Stomach (tissue), 9 donors: Measurements from ENCODE around the gene OR56B4. TPM values are rescaled to one million over a fixed set of nuclear protein-coding genes. Genes with fewer than 3 reads are reported as not detected.
"Not testable (repeated sequence)": the region's sequence is repeated elsewhere in the genome, so short reads cannot be mapped to it uniquely, and the experiment has no call there.

Experiments
- DNase-seq, 2 donors: peaks; one replicate each; pipeline versions ENCODE4 v3.0.0 to v3.0.0-alpha.2; 2013 to 2019
- H3K27ac ChIP-seq, 5 donors: fragments of 200-600 bp in 4 of 5; sonication (generic) in 4 of 5; one replicate each; pipeline ENCODE4 v1.5.1; 2013 to 2019; ENCODE audit warnings: mild to moderate bottlenecking in 1 of 5, moderate library complexity in 1 of 5
- H3K27me3 ChIP-seq, 3 donors: fragments of 200-600 bp; sonication (generic); one replicate each; pipeline ENCODE4 v1.5.1; 2017 to 2019; ENCODE audit warnings: mixed run types in 1 of 3
- H3K36me3 ChIP-seq, 4 donors: fragments of 200-600 bp; sonication (generic); 1 replicate in 3 of 4; 2 replicates in 1 of 4; pipeline ENCODE4 v1.5.1; 2016 to 2019
- H3K4me1 ChIP-seq, 4 donors: fragments of 200-600 bp; sonication (generic); one replicate each; pipeline ENCODE4 v1.5.1; 2016 to 2019
- H3K4me3 ChIP-seq, 4 donors: fragments of 200-600 bp; sonication (generic) in 3 of 4; one replicate each; pipeline ENCODE4 v1.5.1; 2016 to 2019; ENCODE audit warnings: mild to moderate bottlenecking in 1 of 4
- H3K9me3 ChIP-seq, 4 donors: fragments of 200-600 bp; sonication (generic); one replicate each; pipeline ENCODE4 v1.5.1; 2016 to 2019
- CTCF ChIP-seq, 7 experiments: fragments of 450-650 bp in 4 of 7; fragments of 200-600 bp in 3 of 7; sonication (generic) in 3 of 7; IDR thresholded peaks; one replicate each; pipeline ENCODE4 v1.5.1; 2016 to 2019; ENCODE audit warnings: antibody characterized with exemption in 7 of 7, control low read depth in 2 of 7, mild to moderate bottlenecking in 1 of 7
- EP300 ChIP-seq: sonication (generic); formaldehyde crosslinking; IDR thresholded peaks from one replicate; pipeline ENCODE4 v1.6.1; 2017; ENCODE audit warnings: antibody characterized with exemption
- POLR2A ChIP-seq, 4 donors: fragments of 450-650 bp; IDR thresholded peaks; one replicate each; pipeline ENCODE4 v1.6.1; 2016; ENCODE audit warnings: antibody characterized with exemption in 4 of 4, control low read depth in 2 of 4, mild to moderate bottlenecking in 1 of 4, moderate library complexity in 1 of 4
- POLR2AphosphoS5 ChIP-seq, 3 donors: sonication (generic); formaldehyde crosslinking; IDR thresholded peaks; one replicate each; pipeline ENCODE4 v1.6.1; 2016; ENCODE audit warnings: antibody characterized with exemption in 3 of 3
- WGBS, 5 donors: extraction: QIAGEN DNeasy Blood & Tissue Kit in 3 of 5; methylation state at CpG; one replicate each; pipeline versions ENCODE4 v1.1.5 to v1.1.7; 2013 to 2018; 5-methylcytosine and 5-hydroxymethylcytosine counted together
- intact Hi-C: fragments of 100-400 bp; cut with DNase I; formaldehyde crosslinking; loops from one replicate; pipeline ENCODE4 v1.15.1; 2023; ENCODE audit warnings: low total_unique reads
- polyA plus RNA-seq, 3 donors: library from polyadenylated mRNA; stranded (reverse); fragments of 200-250 nt; gene quantifications; one replicate each; pipeline ENCODE4 v1.2.3, GENCODE V29; 2013
- total RNA-seq, 5 donors: library from RNA; depleted of rRNA; stranded (reverse); fragments of >200 nt; gene quantifications; one replicate each; pipeline versions ENCODE4 v1.1.0 to v1.2.3, GENCODE V29; 2014 to 2016
- donor health status: healthy with polysubstance abuse.
- donor health status: Bipolar disorder and iron deficiency.
- donor health status: healthy.

The OR56B4 gene
- total and polyA plus RNA-seq, 8 donors = 0.61 TPM; not detected in 7

- no peak for DNase-seq
- H3K27me3 ChIP-seq = no peaks in the 10 kb centered on the region
- H3K36me3 ChIP-seq = no peaks in the 10 kb centered on the region
- H3K27ac ChIP-seq = no peak overlapping the region
- WGBS, 5 donors = 47 to 53% (median 49%) methylated on average over 4 of the region's 4 CpGs
- no peak for TF ChIP-seq POLR2AphosphoS5 (IDR thresholded peaks at IDR 0.05)
- no peak for TF ChIP-seq POLR2A (IDR thresholded peaks at IDR 0.05)
- no peak for TF ChIP-seq CTCF (IDR thresholded peaks at IDR 0.05)
- no peak for TF ChIP-seq EP300
- H3K4me3 ChIP-seq = no peak overlapping the region
- no peaks in the 10 kb centered on the region for H3K9me3 ChIP-seq
- H3K4me1 ChIP-seq = no peaks in the 10 kb centered on the region
- intact Hi-C loops = no loop called here
These were observed 20.4 kb downstream of the OR56B4 start for GRCh38 chr11:6127881-6128280.

GRCh38 chr11:6129011-6129410 is 21.5 kb downstream of the OR56B4 start:
- peak overlapping the region in 1 of 5 donors; percentile 44 for H3K27ac ChIP-seq
- DNase-seq = no peak
- H3K9me3 ChIP-seq = no peaks in the 10 kb centered on the region
- no peaks in the 10 kb centered on the region for H3K36me3 ChIP-seq
- intact Hi-C loops = no loop called here
- no peaks in the 10 kb centered on the region for H3K27me3 ChIP-seq
- no peaks in the 10 kb centered on the region for H3K4me1 ChIP-seq
- H3K4me3 ChIP-seq = no peak overlapping the region
- TF ChIP-seq POLR2A (IDR thresholded peaks at IDR 0.05) (no peak), CTCF (IDR thresholded peaks at IDR 0.05) (no peak), EP300 (no peak), POLR2AphosphoS5 (IDR thresholded peaks at IDR 0.05) (no peak)
- whole genome bisulfite sequencing, 5 donors = 71 to 90% (median 82%) methylated on average over 1 of the region's 1 CpG; no CpG with 5 or more reads in 1 of the 5 donors

- intact Hi-C loops = no loop called here
- H3K27me3 ChIP-seq = no peaks in the 10 kb centered on the region
- H3K27ac ChIP-seq = no peak overlapping the region
- no peak for DNase-seq
- WGBS, 5 donors = 58 to 75% (median 70%) methylated on average over 1 of the region's 1 CpG
- TF ChIP-seq POLR2A (IDR thresholded peaks at IDR 0.05) (no peak), EP300 (no peak), POLR2AphosphoS5 (IDR thresholded peaks at IDR 0.05) (no peak), CTCF (IDR thresholded peaks at IDR 0.05) (no peak)
- no peaks in the 10 kb centered on the region for H3K9me3 ChIP-seq
- H3K4me3 ChIP-seq = no peak overlapping the region
- no peaks in the 10 kb centered on the region for H3K4me1 ChIP-seq
- no peaks in the 10 kb centered on the region for H3K36me3 ChIP-seq
These were observed 22.2 kb downstream of the OR56B4 start for GRCh38 chr11:6129635-6130034.

GRCh38 chr11:6132431-6132830 is 24.9 kb downstream of the OR56B4 start:
- no peak for DNase-seq
- no peaks in the 10 kb centered on the region for H3K9me3 ChIP-seq
- H3K4me1 ChIP-seq = no peaks in the 10 kb centered on the region
- no peak overlapping the region for H3K4me3 ChIP-seq
- intact Hi-C loops = no loop called here
- no peak overlapping the region for H3K27ac ChIP-seq
- no peaks in the 10 kb centered on the region for H3K36me3 ChIP-seq
- no peaks in the 10 kb centered on the region for H3K27me3 ChIP-seq
- TF ChIP-seq POLR2A (IDR thresholded peaks at IDR 0.05) = no peak
- TF ChIP-seq POLR2AphosphoS5 (IDR thresholded peaks at IDR 0.05) = no peak
- TF ChIP-seq CTCF (IDR thresholded peaks at IDR 0.05) = no peak
- TF ChIP-seq EP300 = no peak
- WGBS, 5 donors = 81 to 96% (median 91%) methylated on average over 1 of the region's 1 CpG

GRCh38 chr11:6135936-6136335 is 28.5 kb downstream of the OR56B4 start:
- H3K4me1 ChIP-seq, H3K27me3 ChIP-seq, H3K9me3 ChIP-seq, H3K4me3 ChIP-seq, H3K27ac ChIP-seq, DNase-seq, H3K36me3 ChIP-seq, intact Hi-C loops: not testable (repeated sequence)
- 34 to 48% (median 45%) methylated on average over 2 of the region's 2 CpGs for WGBS, 5 donors
